Measurements from ENCODE around the gene TIMM44. TPM values are rescaled to one million over a fixed set of nuclear protein-coding genes. Genes with fewer than 3 reads are reported as not detected.

TIMM44 gene
- total and polyA plus RNA-seq, 4 donors = 17.7 to 35.8 (median 26.6) TPM

DNA sequence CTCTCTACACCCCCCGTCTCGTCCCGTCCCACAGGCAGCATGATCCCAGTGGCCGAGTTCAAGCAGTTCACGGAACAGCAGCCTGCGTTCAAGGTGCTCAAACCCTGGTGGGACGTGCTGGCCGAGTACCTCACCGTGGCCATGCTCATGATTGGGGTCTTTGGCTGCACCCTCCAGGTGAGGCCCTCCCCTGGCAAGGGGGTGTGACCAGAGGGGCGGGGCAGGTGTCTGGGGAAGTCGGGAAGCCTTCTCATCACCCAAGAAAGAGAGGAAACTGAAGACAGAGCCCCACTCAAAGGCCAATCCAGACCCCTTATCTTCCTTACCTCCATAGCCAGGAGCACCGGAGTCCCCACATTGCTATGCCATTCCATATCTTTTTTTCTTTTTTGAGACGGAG lies 47.9 kb downstream of the TIMM44 start:
- no peaks in the 10 kb centered on the region for H3K36me3 ChIP-seq (ENCODE audit: control insufficient read depth in 4 of 4, insufficient read depth in 3 of 4, low read depth in 1 of 4, low read length in 3 of 4)
- no peak for DNase-seq (ENCODE audit: low spot score)
- WGBS = 94% methylated on average over 13 of the region's 13 CpGs
- H3K9me3 ChIP-seq (ENCODE audit: control insufficient read depth in 4 of 4, low read length in 3 of 4) = no peaks in the 10 kb centered on the region
- no peak overlapping the region for H3K4me3 ChIP-seq (ENCODE audit: low read depth in 1 of 3, low read length in 3 of 3)
- no peak overlapping the region for H3K9ac ChIP-seq (ENCODE audit: low read depth in 1 of 2, low read length in 2 of 2)
- H3K27me3 ChIP-seq (ENCODE audit: control insufficient read depth in 4 of 4, insufficient read depth in 4 of 4, low read length in 3 of 4) = no peaks in the 10 kb centered on the region
- no peak overlapping the region for H3K27ac ChIP-seq (ENCODE audit: low read depth in 1 of 2, low read length in 2 of 2)
- H3K4me1 ChIP-seq (ENCODE audit: control insufficient read depth in 4 of 4, insufficient read depth in 4 of 4, low read length in 3 of 4) = peaks cover 3 to 11% (median 6%) of the 10 kb centered on the region in 4 donors
- TF ChIP-seq TAF1 (conservative IDR thresholded peaks at IDR 0.05) (no peak), GABPA (IDR thresholded peaks at IDR 0.05 in 1 of 2, conservative IDR thresholded peaks at IDR 0.05 in 1 of 2) (no peak), RXRA (IDR thresholded peaks at IDR 0.05) (no peak), FOXA1 (IDR thresholded peaks at IDR 0.05) (no peak), FOXA2 (IDR thresholded peaks at IDR 0.05) (no peak), HNF4A (conservative IDR thresholded peaks at IDR 0.05) (no peak), JUND (IDR thresholded peaks at IDR 0.05) (no peak), SP1 (IDR thresholded peaks at IDR 0.05) (no peak)
- TF ChIP-seq, protein P1, sequence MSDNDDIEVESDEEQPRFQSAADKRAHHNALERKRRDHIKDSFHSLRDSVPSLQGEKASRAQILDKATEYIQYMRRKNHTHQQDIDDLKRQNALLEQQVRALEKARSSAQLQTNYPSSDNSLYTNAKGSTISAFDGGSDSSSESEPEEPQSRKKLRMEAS (IDR thresholded peaks at IDR 0.05) = no peak
- TF ChIP-seq, protein P2, sequence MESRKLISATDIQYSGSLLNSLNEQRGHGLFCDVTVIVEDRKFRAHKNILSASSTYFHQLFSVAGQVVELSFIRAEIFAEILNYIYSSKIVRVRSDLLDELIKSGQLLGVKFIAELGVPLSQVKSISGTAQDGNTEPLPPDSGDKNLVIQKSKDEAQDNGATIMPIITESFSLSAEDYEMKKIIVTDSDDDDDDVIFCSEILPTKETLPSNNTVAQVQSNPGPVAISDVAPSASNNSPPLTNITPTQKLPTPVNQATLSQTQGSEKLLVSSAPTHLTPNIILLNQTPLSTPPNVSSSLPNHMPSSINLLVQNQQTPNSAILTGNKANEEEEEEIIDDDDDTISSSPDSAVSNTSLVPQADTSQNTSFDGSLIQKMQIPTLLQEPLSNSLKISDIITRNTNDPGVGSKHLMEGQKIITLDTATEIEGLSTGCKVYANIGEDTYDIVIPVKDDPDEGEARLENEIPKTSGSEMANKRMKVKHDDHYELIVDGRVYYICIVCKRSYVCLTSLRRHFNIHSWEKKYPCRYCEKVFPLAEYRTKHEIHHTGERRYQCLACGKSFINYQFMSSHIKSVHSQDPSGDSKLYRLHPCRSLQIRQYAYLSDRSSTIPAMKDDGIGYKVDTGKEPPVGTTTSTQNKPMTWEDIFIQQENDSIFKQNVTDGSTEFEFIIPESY (IDR thresholded peaks at IDR 0.05) = no peak

DNA sequence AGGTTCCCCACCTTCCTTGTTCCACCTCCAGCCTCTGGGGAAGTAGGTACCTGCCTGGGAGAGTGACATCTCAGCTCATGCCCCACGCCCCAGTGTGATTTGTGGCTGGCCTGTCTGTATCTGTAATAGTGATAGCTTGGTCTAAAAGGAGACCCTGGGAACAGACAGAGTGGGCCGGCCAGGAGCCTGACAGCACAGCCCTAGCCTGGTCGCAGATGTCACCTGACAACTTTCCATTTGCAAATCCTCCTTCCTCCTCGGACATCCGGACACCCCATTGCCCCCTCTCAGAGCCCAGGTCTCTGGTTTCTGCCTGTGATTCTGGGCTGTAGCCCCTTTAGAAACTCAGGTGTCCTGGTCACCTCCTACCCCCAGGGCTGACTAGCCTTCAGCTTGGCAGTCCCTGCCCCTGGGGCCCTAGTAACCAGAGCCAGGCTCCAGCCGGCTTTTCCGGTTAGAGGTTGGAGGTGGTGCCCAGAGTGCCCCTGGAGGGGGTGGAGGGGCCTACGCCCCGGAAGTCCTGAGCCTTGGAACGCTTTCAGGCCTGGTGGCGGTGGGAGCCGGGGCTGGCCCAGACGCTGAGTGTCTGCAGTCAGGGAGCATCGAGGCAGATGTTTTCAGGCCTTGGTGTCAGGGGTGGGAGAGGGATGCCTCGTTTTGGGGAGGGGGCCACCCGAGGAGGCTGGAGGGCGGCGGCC lies 48.7 kb downstream of the TIMM44 start:
- no peak overlapping the region for H3K27ac ChIP-seq (ENCODE audit: low read depth in 1 of 2, low read length in 2 of 2)
- no peaks in the 10 kb centered on the region for H3K27me3 ChIP-seq (ENCODE audit: control insufficient read depth in 4 of 4, insufficient read depth in 4 of 4, low read length in 3 of 4)
- TF ChIP-seq, protein P3, sequence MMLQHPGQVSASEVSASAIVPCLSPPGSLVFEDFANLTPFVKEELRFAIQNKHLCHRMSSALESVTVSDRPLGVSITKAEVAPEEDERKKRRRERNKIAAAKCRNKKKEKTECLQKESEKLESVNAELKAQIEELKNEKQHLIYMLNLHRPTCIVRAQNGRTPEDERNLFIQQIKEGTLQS (IDR thresholded peaks at IDR 0.05) = no peak
- TF ChIP-seq, protein P1 (IDR thresholded peaks at IDR 0.05) = no peak
- no peak for TF ChIP-seq TAF1 (conservative IDR thresholded peaks at IDR 0.05)
- no peak for TF ChIP-seq JUND (IDR thresholded peaks at IDR 0.05)
- TF ChIP-seq FOXA1 (IDR thresholded peaks at IDR 0.05) = no peak
- no peak for TF ChIP-seq EGR1 (IDR thresholded peaks at IDR 0.05; ENCODE audit: low read depth in 2 of 2)
- TF ChIP-seq SP1 (IDR thresholded peaks at IDR 0.05) = no peak
- TF ChIP-seq NR2F2 (IDR thresholded peaks at IDR 0.05) = no peak
- TF ChIP-seq FOXA2 (IDR thresholded peaks at IDR 0.05) = no peak
- TF ChIP-seq RAD21 (IDR thresholded peaks at IDR 0.05) = no peak
- TF ChIP-seq, protein P2 (IDR thresholded peaks at IDR 0.05) = no peak
- no peak for TF ChIP-seq RXRA (IDR thresholded peaks at IDR 0.05)
- TF ChIP-seq, protein P4, sequence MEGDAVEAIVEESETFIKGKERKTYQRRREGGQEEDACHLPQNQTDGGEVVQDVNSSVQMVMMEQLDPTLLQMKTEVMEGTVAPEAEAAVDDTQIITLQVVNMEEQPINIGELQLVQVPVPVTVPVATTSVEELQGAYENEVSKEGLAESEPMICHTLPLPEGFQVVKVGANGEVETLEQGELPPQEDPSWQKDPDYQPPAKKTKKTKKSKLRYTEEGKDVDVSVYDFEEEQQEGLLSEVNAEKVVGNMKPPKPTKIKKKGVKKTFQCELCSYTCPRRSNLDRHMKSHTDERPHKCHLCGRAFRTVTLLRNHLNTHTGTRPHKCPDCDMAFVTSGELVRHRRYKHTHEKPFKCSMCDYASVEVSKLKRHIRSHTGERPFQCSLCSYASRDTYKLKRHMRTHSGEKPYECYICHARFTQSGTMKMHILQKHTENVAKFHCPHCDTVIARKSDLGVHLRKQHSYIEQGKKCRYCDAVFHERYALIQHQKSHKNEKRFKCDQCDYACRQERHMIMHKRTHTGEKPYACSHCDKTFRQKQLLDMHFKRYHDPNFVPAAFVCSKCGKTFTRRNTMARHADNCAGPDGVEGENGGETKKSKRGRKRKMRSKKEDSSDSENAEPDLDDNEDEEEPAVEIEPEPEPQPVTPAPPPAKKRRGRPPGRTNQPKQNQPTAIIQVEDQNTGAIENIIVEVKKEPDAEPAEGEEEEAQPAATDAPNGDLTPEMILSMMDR (IDR thresholded peaks at IDR 0.05; ENCODE audit: low read depth, low read length, missing input control) = no peak
- no peak for TF ChIP-seq HNF4A (conservative IDR thresholded peaks at IDR 0.05)
- no peak for TF ChIP-seq YY1 (IDR thresholded peaks at IDR 0.05)
- no peak for TF ChIP-seq GABPA (IDR thresholded peaks at IDR 0.05 in 1 of 2, conservative IDR thresholded peaks at IDR 0.05 in 1 of 2)
- TF ChIP-seq HNF4G (IDR thresholded peaks at IDR 0.05) = no peak
- TF ChIP-seq, protein P5, sequence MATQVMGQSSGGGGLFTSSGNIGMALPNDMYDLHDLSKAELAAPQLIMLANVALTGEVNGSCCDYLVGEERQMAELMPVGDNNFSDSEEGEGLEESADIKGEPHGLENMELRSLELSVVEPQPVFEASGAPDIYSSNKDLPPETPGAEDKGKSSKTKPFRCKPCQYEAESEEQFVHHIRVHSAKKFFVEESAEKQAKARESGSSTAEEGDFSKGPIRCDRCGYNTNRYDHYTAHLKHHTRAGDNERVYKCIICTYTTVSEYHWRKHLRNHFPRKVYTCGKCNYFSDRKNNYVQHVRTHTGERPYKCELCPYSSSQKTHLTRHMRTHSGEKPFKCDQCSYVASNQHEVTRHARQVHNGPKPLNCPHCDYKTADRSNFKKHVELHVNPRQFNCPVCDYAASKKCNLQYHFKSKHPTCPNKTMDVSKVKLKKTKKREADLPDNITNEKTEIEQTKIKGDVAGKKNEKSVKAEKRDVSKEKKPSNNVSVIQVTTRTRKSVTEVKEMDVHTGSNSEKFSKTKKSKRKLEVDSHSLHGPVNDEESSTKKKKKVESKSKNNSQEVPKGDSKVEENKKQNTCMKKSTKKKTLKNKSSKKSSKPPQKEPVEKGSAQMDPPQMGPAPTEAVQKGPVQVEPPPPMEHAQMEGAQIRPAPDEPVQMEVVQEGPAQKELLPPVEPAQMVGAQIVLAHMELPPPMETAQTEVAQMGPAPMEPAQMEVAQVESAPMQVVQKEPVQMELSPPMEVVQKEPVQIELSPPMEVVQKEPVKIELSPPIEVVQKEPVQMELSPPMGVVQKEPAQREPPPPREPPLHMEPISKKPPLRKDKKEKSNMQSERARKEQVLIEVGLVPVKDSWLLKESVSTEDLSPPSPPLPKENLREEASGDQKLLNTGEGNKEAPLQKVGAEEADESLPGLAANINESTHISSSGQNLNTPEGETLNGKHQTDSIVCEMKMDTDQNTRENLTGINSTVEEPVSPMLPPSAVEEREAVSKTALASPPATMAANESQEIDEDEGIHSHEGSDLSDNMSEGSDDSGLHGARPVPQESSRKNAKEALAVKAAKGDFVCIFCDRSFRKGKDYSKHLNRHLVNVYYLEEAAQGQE (IDR thresholded peaks at IDR 0.05) = no peak
- H3K9me3 ChIP-seq (ENCODE audit: control insufficient read depth in 4 of 4, low read length in 3 of 4) = no peaks in the 10 kb centered on the region
- DNase-seq (ENCODE audit: low spot score) = no peak
- H3K4me1 ChIP-seq (ENCODE audit: control insufficient read depth in 4 of 4, insufficient read depth in 4 of 4, low read length in 3 of 4) = peaks cover 5 to 15% (median 7%) of the 10 kb centered on the region in 4 donors
- no peak overlapping the region for H3K9ac ChIP-seq (ENCODE audit: low read depth in 1 of 2, low read length in 2 of 2)
- no peaks in the 10 kb centered on the region for H3K36me3 ChIP-seq (ENCODE audit: control insufficient read depth in 4 of 4, insufficient read depth in 3 of 4, low read depth in 1 of 4, low read length in 3 of 4)
- no peak overlapping the region for H3K4me3 ChIP-seq (ENCODE audit: low read depth in 1 of 3, low read length in 3 of 3)
- 80% methylated on average over 18 of the region's 18 CpGs for WGBS
